ENCODE measurements around the gene PARD3.

The PARD3 gene

DNA sequence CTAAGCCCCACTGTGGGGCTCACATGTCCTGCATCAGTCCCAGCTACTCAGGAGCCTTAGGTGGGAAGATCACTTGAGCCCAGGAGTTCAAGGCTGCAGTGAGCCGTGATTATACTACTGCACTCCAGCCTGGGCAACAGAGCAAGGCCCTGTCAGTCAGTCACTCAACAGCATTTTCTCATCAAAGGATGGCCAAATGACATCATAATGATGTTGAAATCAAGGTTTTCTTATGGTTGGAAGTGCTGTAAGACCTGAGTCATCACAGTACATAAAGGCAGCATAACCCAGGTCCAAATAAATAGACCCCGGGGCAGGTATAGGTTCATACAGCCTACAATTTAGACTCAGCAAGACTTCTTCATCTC lies 341.1 kb downstream of the PARD3 start:
- no peak overlapping the region for H3K27ac ChIP-seq (ENCODE audit: low read length)
- no peak for DNase-seq

DNA sequence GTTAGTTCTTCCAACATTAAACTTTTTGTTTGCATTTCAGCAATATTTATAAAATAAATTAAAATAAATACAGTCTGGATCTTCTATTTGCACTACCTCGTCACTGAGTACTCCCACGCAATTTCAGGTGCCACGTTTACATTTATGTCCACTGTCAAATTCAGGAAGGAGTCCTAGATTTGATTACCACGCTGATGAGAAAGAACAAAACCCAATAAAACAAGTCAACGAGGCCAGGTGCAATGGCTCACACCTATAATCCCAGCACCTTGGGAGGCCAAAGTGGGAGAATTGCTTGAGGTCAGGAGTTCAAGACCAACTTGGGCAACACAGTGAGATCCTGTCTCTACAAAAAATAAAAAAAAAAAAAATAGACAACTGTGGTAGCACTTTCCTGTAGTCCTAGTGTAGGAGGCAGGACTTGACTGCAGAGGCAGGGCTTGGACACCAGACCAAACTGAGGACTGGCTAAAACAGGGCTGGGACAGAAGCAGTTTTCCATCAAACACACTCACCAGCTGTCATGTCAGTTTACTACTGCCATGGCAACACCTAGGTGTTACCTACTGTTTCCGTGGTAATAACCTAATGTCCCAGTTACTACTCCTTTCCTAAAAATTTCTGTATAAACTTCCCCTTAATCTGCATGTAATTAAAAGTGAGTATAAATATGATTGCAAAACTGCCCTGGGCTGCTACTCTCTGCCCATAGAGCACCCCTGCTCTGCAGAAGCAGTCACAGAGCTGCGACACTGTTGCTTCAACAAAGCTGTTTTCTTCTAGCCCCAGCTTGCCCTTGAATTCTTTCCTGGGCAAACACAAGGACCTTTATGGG lies 341.7 kb downstream of the PARD3 start:
- Histone ChIP-seq H3K27me3 (ENCODE audit: insufficient read depth, low read length, poor library complexity) (no peaks in the 10 kb centered on the region), H3K27ac (ENCODE audit: low read length) (no peak overlapping the region), H3K36me3 (ENCODE audit: insufficient read depth, low read length) (peaks cover 7% of the 10 kb centered on the region; the same call in 1 of the 2 replicates), H3K9ac (ENCODE audit: low read depth, low read length) (no peak overlapping the region), H3K79me2 (ENCODE audit: insufficient read depth, low read length) (peaks cover 3% of the 10 kb centered on the region), H3K9me3 (ENCODE audit: insufficient read depth, low read length, severe bottlenecking) (no peaks in the 10 kb centered on the region), H4K20me1 (ENCODE audit: insufficient read depth, low read length) (no peaks in the 10 kb centered on the region), H3K4me2 (ENCODE audit: insufficient read depth, low read length) (no peak overlapping the region), H3K4me1 (ENCODE audit: insufficient read depth, low read length) (no peaks in the 10 kb centered on the region), H2AFZ (ENCODE audit: low read depth, low read length) (no peak overlapping the region), H3K4me3 (ENCODE audit: low read depth in 1 of 2, low read length in 2 of 2) (no peak overlapping the region)
- ATAC-seq (ENCODE audit: insufficient read depth, low read depth): no peak
- no peak for DNase-seq
- TF ChIP-seq, protein P1, sequence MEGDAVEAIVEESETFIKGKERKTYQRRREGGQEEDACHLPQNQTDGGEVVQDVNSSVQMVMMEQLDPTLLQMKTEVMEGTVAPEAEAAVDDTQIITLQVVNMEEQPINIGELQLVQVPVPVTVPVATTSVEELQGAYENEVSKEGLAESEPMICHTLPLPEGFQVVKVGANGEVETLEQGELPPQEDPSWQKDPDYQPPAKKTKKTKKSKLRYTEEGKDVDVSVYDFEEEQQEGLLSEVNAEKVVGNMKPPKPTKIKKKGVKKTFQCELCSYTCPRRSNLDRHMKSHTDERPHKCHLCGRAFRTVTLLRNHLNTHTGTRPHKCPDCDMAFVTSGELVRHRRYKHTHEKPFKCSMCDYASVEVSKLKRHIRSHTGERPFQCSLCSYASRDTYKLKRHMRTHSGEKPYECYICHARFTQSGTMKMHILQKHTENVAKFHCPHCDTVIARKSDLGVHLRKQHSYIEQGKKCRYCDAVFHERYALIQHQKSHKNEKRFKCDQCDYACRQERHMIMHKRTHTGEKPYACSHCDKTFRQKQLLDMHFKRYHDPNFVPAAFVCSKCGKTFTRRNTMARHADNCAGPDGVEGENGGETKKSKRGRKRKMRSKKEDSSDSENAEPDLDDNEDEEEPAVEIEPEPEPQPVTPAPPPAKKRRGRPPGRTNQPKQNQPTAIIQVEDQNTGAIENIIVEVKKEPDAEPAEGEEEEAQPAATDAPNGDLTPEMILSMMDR (IDR thresholded peaks at IDR 0.05; ENCODE audit: borderline replicate concordance, extremely low read depth, low read length, poor library complexity, severe bottlenecking): no peak
- no peak for TF ChIP-seq EZH2 (IDR thresholded peaks at IDR 0.05; ENCODE audit: borderline replicate concordance, low read depth, low read length, severe bottlenecking)

More for the DNA sequence above, 341.1 kb downstream of the PARD3 start:
- Histone ChIP-seq H3K36me3 (ENCODE audit: insufficient read depth, low read length) (peaks cover 7% of the 10 kb centered on the region; the same call in 1 of the 2 replicates), H3K9me3 (ENCODE audit: insufficient read depth, low read length, severe bottlenecking) (no peaks in the 10 kb centered on the region), H2AFZ (ENCODE audit: low read depth, low read length) (no peak overlapping the region), H3K27me3 (ENCODE audit: insufficient read depth, low read length, poor library complexity) (no peaks in the 10 kb centered on the region), H3K4me3 (ENCODE audit: low read depth in 1 of 2, low read length in 2 of 2) (no peak overlapping the region), H3K9ac (ENCODE audit: low read depth, low read length) (no peak overlapping the region), H4K20me1 (ENCODE audit: insufficient read depth, low read length) (no peaks in the 10 kb centered on the region), H3K4me1 (ENCODE audit: insufficient read depth, low read length) (no peaks in the 10 kb centered on the region), H3K79me2 (ENCODE audit: insufficient read depth, low read length) (peaks cover 3% of the 10 kb centered on the region), H3K4me2 (ENCODE audit: insufficient read depth, low read length) (no peak overlapping the region)
- TF ChIP-seq EZH2 (IDR thresholded peaks at IDR 0.05; ENCODE audit: borderline replicate concordance, low read depth, low read length, severe bottlenecking): no peak
- TF ChIP-seq, protein P1 (IDR thresholded peaks at IDR 0.05; ENCODE audit: borderline replicate concordance, extremely low read depth, low read length, poor library complexity, severe bottlenecking): no peak
- ATAC-seq (ENCODE audit: insufficient read depth, low read depth): no peak

DNA sequence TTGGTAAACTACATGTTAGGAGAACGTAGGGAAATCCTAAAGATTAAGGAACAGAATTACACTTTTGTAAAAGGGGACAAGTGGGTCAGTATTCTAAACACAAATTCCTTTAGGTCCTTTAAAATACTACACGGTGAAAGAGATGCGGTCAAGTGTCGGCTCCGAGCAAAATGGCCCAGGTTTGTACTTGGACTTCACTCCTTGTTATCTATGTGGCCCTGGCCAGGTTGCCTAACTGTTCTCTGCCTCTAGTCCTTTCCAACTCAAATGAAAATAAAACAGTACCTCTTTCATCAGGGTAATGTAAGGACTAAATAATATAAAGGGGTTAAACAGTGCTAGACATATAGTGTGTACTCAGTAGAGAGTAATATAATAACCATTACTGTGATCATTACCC lies 344.8 kb downstream of the PARD3 start:
- H3K4me2 ChIP-seq (ENCODE audit: insufficient read depth, low read length): no peak overlapping the region
- no peak overlapping the region for H2AFZ ChIP-seq (ENCODE audit: low read depth, low read length)
- H3K27ac ChIP-seq (ENCODE audit: low read length): no peak overlapping the region
- H3K4me1 ChIP-seq (ENCODE audit: insufficient read depth, low read length): no peaks in the 10 kb centered on the region
- peaks cover 3% of the 10 kb centered on the region for H3K79me2 ChIP-seq (ENCODE audit: insufficient read depth, low read length)
- no peak overlapping the region for H3K9ac ChIP-seq (ENCODE audit: low read depth, low read length)
- peaks cover 2% of the 10 kb centered on the region; the same call in 1 of the 2 replicates for H4K20me1 ChIP-seq (ENCODE audit: insufficient read depth, low read length)
- TF ChIP-seq, protein P1 (IDR thresholded peaks at IDR 0.05; ENCODE audit: borderline replicate concordance, extremely low read depth, low read length, poor library complexity, severe bottlenecking): no peak
- no peak for TF ChIP-seq EZH2 (IDR thresholded peaks at IDR 0.05; ENCODE audit: borderline replicate concordance, low read depth, low read length, severe bottlenecking)
- H3K4me3 ChIP-seq (ENCODE audit: low read depth in 1 of 2, low read length in 2 of 2): no peak overlapping the region
- ATAC-seq (ENCODE audit: insufficient read depth, low read depth) (no peak), DNase-seq (no peak)
- no peaks in the 10 kb centered on the region for H3K27me3 ChIP-seq (ENCODE audit: insufficient read depth, low read length, poor library complexity)
- H3K36me3 ChIP-seq (ENCODE audit: insufficient read depth, low read length): peaks cover 12% of the 10 kb centered on the region
- H3K9me3 ChIP-seq (ENCODE audit: insufficient read depth, low read length, severe bottlenecking): no peaks in the 10 kb centered on the region
